Spleen (tissue), 11 donors: Measurements from ENCODE around the gene ARL5A. TPM values are rescaled to one million over a fixed set of nuclear protein-coding genes. Genes with fewer than 3 reads are reported as not detected.

Source experiments
- DNase-seq: peaks from one replicate; pipeline ENCODE4 v3.0.0-alpha.2; 2020
- H3K27ac ChIP-seq, 8 donors: fragments of 200-600 bp; sonication (generic) in 7 of 8; 1 replicate in 4 of 8; 2 replicates in 4 of 8; pipeline versions ENCODE4 v1.5.0 to v1.8.0; 2016 to 2021; ENCODE audit warnings: inconsistent platforms in 4 of 8, mild to moderate bottlenecking in 4 of 8, moderate library complexity in 1 of 8
- H3K27me3 ChIP-seq, 7 donors: fragments of 200-600 bp; sonication (generic) in 6 of 7; replicated peaks in 1 of 7; 1 replicate in 4 of 7; 2 replicates in 3 of 7; pipeline versions ENCODE4 v1.5.0 to v1.8.0; 2016 to 2021; ENCODE audit warnings: inconsistent platforms in 3 of 7, mild to moderate bottlenecking in 1 of 7
- H3K36me3 ChIP-seq, 6 donors: fragments of 200-600 bp; sonication (generic) in 5 of 6; 1 replicate in 4 of 6; 2 replicates in 2 of 6; pipeline versions ENCODE4 v1.5.0 to v1.8.0; 2016 to 2021; ENCODE audit warnings: inconsistent platforms in 2 of 6
- H3K4me1 ChIP-seq, 6 donors: fragments of 200-600 bp; sonication (generic) in 5 of 6; 1 replicate in 3 of 6; 2 replicates in 3 of 6; pipeline versions ENCODE4 v1.5.0 to v1.8.0; 2016 to 2021; ENCODE audit warnings: inconsistent platforms in 3 of 6
- H3K4me3 ChIP-seq, 8 donors: fragments of 200-600 bp; sonication (generic) in 7 of 8; 1 replicate in 4 of 8; 2 replicates in 4 of 8; pipeline versions ENCODE4 v1.5.0 to v1.8.0; 2016 to 2021; ENCODE audit warnings: inconsistent platforms in 4 of 8, mild to moderate bottlenecking in 4 of 8, moderate library complexity in 2 of 8
- H3K9me3 ChIP-seq, 8 donors: fragments of 200-600 bp; sonication (generic) in 7 of 8; 1 replicate in 4 of 8; 2 replicates in 4 of 8; pipeline versions ENCODE4 v1.5.0 to v1.8.0; 2016 to 2021; ENCODE audit warnings: inconsistent platforms in 4 of 8
- POLR2A ChIP-seq, 3 donors: fragments of 450-650 bp; IDR thresholded peaks; one replicate each; pipeline ENCODE4 v1.5.1; 2017; ENCODE audit warnings: antibody characterized with exemption in 3 of 3, mild to moderate bottlenecking in 1 of 3
- POLR2AphosphoS5 ChIP-seq, 3 donors: sonication (generic); formaldehyde crosslinking; IDR thresholded peaks; one replicate each; pipeline ENCODE4 v1.5.1; 2017; ENCODE audit warnings: antibody characterized with exemption in 3 of 3
- WGBS, 5 donors: extraction: QIAGEN DNeasy Blood & Tissue Kit in 3 of 5; methylation state at CpG; one replicate each; pipeline versions ENCODE4 v1.1.5 to v1.1.7; 2013 to 2018; 5-methylcytosine and 5-hydroxymethylcytosine counted together
- intact Hi-C: fragments of 100-400 bp; cut with DNase I; formaldehyde crosslinking; loops from one replicate; pipeline ENCODE4 v1.15.0; 2023; ENCODE audit warnings: low total_unique reads
- polyA plus RNA-seq, 3 donors: library from polyadenylated mRNA; stranded (reverse); fragments of 200-250 nt; gene quantifications; one replicate each; pipeline ENCODE4 v1.2.1, GENCODE V29; 2013
- total RNA-seq, 7 donors: library from RNA; depleted of rRNA in 3 of 7; stranded (reverse); fragments of >200 nt in 3 of 7; fragmentation: NEBNext Ultra II Directional in 4 of 7; extraction: Animal tissue kit (Norgen Biotek cat#: 25700) in 4 of 7; gene quantifications; one replicate each; pipeline versions ENCODE4 v1.1.0 to v1.2.1, GENCODE V29; 2016 to 2021
- TF ChIP-seq, protein P1 (sequence below), 11 experiments: fragments of 200-600 bp in 7 of 11; fragments of 450-650 bp in 4 of 11; sonication (generic) in 4 of 11; IDR thresholded peaks in 8 of 11; conservative IDR thresholded peaks in 3 of 11; 1 replicate in 7 of 11; 2 replicates in 4 of 11; pipeline versions ENCODE4 v1.4.0 to v1.8.0; 2016 to 2021; ENCODE audit warnings: antibody characterized with exemption in 11 of 11, inconsistent platforms in 4 of 11, mild to moderate bottlenecking in 1 of 11
- donor health status: healthy with polysubstance abuse.
- donor health status: DM: no; HTN: no; CAD: no; lungs with moderate emphysema.
- donor health status: DM: no; HTN: no; CAD: no.
- donor health status: Bipolar disorder and iron deficiency.
- donor health status: healthy.
- donor health status: DM: no; HTN: no; CAD: no.
- donor health status: DM: yes; HTN: yes; CAD: no.

Gene ARL5A
- total and polyA plus RNA-seq, 10 donors = 9.5 to 89.9 (median 46.4) TPM

DNA sequence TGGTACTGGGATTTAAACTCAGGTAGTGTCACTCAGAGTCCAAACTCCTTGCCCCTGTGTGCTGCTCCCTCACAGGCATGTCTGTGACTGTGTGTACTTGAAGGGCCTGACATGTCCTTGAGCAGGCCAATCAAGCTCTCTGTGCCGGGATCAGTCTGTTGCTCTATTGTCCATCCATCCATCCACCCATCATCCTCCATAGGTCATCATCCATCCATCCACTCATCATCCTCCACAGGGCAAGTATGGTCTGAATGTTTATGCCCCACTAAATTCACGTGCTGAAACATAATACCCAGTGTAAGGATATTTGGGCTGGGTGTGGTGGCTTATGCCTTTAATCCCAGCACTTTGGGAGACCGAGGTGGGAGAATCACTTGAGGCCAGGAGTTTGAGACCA, 69.5 kb downstream of the ARL5A start:
- no peaks in the 10 kb centered on the region for H3K27me3 ChIP-seq
- no peak overlapping the region for H3K4me3 ChIP-seq
- 78 to 98% (median 89%) methylated on average over 3 of the region's 3 CpGs for WGBS, 5 donors
- DNase-seq = no peak
- H3K4me1 ChIP-seq = peaks cover 0 to 9% (median 1%) of the 10 kb centered on the region in 6 donors
- no peak overlapping the region for H3K27ac ChIP-seq
- intact Hi-C loops = no loop called here
- TF ChIP-seq, protein P1, sequence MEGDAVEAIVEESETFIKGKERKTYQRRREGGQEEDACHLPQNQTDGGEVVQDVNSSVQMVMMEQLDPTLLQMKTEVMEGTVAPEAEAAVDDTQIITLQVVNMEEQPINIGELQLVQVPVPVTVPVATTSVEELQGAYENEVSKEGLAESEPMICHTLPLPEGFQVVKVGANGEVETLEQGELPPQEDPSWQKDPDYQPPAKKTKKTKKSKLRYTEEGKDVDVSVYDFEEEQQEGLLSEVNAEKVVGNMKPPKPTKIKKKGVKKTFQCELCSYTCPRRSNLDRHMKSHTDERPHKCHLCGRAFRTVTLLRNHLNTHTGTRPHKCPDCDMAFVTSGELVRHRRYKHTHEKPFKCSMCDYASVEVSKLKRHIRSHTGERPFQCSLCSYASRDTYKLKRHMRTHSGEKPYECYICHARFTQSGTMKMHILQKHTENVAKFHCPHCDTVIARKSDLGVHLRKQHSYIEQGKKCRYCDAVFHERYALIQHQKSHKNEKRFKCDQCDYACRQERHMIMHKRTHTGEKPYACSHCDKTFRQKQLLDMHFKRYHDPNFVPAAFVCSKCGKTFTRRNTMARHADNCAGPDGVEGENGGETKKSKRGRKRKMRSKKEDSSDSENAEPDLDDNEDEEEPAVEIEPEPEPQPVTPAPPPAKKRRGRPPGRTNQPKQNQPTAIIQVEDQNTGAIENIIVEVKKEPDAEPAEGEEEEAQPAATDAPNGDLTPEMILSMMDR (IDR thresholded peaks at IDR 0.05 in 8 of 11, conservative IDR thresholded peaks at IDR 0.05 in 3 of 11) = no peak
- TF ChIP-seq POLR2AphosphoS5 (IDR thresholded peaks at IDR 0.05) = no peak
- TF ChIP-seq POLR2A (IDR thresholded peaks at IDR 0.05) = no peak
- H3K9me3 ChIP-seq = no peaks in the 10 kb centered on the region
- no peaks in the 10 kb centered on the region for H3K36me3 ChIP-seq

DNA sequence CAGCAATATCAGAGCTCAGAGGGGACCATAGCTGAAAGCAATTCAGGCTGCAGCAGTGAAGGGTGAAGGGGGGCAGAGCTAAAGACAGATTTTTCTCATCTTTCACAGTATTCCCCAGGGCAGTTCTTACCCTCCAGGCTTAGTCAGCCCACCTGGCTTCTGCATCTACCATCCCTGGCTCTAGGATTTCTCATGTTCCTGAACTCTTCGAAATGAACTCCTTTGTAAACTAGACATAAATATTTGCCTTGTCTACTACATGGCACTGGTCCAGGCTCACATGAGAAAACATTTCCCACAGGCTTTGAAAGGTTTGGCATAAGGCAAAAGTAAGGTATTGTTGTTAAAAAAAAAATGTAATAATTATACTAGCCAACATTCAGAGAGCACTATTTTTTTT, 70.4 kb downstream of the ARL5A start:
- H3K27ac ChIP-seq = no peak overlapping the region
- DNase-seq = no peak
- H3K4me1 ChIP-seq = peaks cover 0 to under 1% (median 0%) of the 10 kb centered on the region in 6 donors
- H3K36me3 ChIP-seq = no peaks in the 10 kb centered on the region
- 55 to 88% (median 61%) methylated on average over 1 of the region's 1 CpG for WGBS, 5 donors
- TF ChIP-seq POLR2AphosphoS5 (IDR thresholded peaks at IDR 0.05) = no peak
- TF ChIP-seq, protein P1 (IDR thresholded peaks at IDR 0.05 in 8 of 11, conservative IDR thresholded peaks at IDR 0.05 in 3 of 11) = no peak
- TF ChIP-seq POLR2A (IDR thresholded peaks at IDR 0.05) = no peak
- no peaks in the 10 kb centered on the region for H3K9me3 ChIP-seq
- H3K4me3 ChIP-seq = no peak overlapping the region
- H3K27me3 ChIP-seq = no peaks in the 10 kb centered on the region
- intact Hi-C loops = no loop called here

DNA sequence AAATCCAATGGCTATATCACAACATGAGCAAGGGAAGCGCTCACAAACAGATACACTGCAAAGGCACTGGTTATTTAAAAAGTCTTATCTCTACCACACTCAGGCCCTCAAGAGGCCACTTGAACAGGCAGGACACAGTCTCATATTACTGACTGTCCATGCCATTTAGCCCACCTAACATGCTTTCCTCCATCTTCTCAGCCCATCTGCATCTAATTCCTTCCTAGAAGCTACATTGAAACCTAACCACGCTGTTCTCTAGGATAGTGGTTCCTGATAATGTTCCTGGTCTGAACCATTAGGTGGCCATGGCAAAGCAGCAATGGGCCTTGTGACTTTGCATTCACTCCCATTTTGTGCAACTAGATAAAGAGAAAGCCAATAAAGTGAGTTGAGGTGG, 71.4 kb downstream of the ARL5A start:
- Histone ChIP-seq H3K27me3 (no peaks in the 10 kb centered on the region), H3K4me3 (no peak overlapping the region), H3K27ac (no peak overlapping the region), H3K4me1 (no peaks in the 10 kb centered on the region), H3K36me3 (no peaks in the 10 kb centered on the region), H3K9me3 (no peaks in the 10 kb centered on the region)
- TF ChIP-seq POLR2AphosphoS5 (IDR thresholded peaks at IDR 0.05) (no peak), POLR2A (IDR thresholded peaks at IDR 0.05) (no peak)
- TF ChIP-seq, protein P1 (IDR thresholded peaks at IDR 0.05 in 8 of 11, conservative IDR thresholded peaks at IDR 0.05 in 3 of 11) = no peak
- WGBS, 5 donors = 46 to 97% (median 91%) methylated on average over 2 of the region's 2 CpGs
- intact Hi-C loops = no loop called here
- no peak for DNase-seq

DNA sequence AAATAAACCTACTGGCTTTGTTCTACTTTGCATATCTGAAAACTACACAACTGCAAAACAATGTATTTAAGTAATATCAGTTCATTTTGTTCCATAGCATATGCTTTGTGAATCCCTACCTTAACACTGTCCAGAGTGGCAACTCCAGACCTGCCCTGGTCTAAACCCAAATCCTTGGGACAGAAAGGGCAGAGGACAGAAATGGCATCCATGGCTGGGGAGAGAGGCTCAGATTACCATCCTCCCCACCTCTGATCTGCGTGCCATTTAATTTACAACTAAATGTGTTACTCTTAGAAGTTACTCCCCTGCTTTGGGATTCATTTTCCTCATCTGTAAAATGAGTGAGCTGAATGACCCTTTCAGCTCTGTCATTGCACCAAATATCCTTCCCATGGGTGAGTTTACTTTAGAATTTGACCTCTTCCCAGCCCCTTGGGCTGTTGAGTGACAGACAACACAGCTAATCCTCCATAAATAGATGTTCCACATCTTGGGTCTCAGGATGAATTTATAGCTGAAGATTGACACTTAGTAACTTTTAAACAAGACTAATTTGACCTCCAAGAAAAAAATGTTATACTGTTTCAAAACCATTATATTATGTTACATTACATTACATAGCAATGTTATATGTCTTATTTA, 73.8 kb downstream of the ARL5A start:
- intact Hi-C loops = no loop called here
- Histone ChIP-seq H3K36me3 (no peaks in the 10 kb centered on the region), H3K4me3 (no peak overlapping the region), H3K9me3 (no peaks in the 10 kb centered on the region), H3K27ac (no peak overlapping the region), H3K4me1 (no peaks in the 10 kb centered on the region), H3K27me3 (no peaks in the 10 kb centered on the region)
- TF ChIP-seq POLR2AphosphoS5 (IDR thresholded peaks at IDR 0.05) (no peak), POLR2A (IDR thresholded peaks at IDR 0.05) (no peak)
- TF ChIP-seq, protein P1 (IDR thresholded peaks at IDR 0.05 in 8 of 11, conservative IDR thresholded peaks at IDR 0.05 in 3 of 11) = no peak
- DNase-seq = no peak
- 84 to 96% (median 92%) methylated on average over 1 of the region's 1 CpG for WGBS, 5 donors
